ENCODE results near the gene SEPTIN14.
"Not testable (repeated sequence)": the region's sequence is repeated elsewhere in the genome, so short reads cannot be mapped to it uniquely, and the experiment has no call there.

GRCh38 chr7:55868989-55869388, 6.4 kb upstream of the SEPTIN14 start:
- not testable (repeated sequence) for TF ChIP-seq CTCF, POLR2A (IDR thresholded peaks at IDR 0.05)
